ENCODE results near the gene FCHO2. TPM values are rescaled to one million over a fixed set of nuclear protein-coding genes. Genes with fewer than 3 reads are reported as not detected.

The FCHO2 gene
- total and polyA plus RNA-seq, 10 of the 15 experiments (the other 5 are each of a cell fraction or from before 2014, with no cell fraction given): 0.05 to 1.4 (median 0.18) TPM

GRCh38 chr5:72991394-72991793 lies 35.6 kb downstream of the FCHO2 start (continued):
- TF ChIP-seq ZNF217 (IDR thresholded peaks at IDR 0.05): peak; percentile 38; the same call in 1 of the 2 replicates
- peak; percentile 14; the same call in 1 of the 2 replicates for TF ChIP-seq TBL1XR1 (IDR thresholded peaks at IDR 0.05; ENCODE audit: low read depth, low read length)
- peak; percentile 71 for TF ChIP-seq RUNX3 (IDR thresholded peaks at IDR 0.05; ENCODE audit: low read length)
- TF ChIP-seq RAD51 (IDR thresholded peaks at IDR 0.05): peak; percentile 29; the same call in 1 of the 2 replicates
- TF ChIP-seq MTA2 (IDR thresholded peaks at IDR 0.05; ENCODE audit: low read depth): peak; percentile 97
- TF ChIP-seq SKIL (IDR thresholded peaks at IDR 0.05; ENCODE audit: low read depth, poor library complexity, severe bottlenecking): peak; percentile 47
- TF ChIP-seq ATF7 (IDR thresholded peaks at IDR 0.05; ENCODE audit: low read depth): peak; percentile 76
- no peak for TF ChIP-seq SIN3A (IDR thresholded peaks at IDR 0.05; ENCODE audit: low read depth, low read length)
- peak; percentile 72; the same call in 1 of the 2 replicates for TF ChIP-seq ZNF384 (IDR thresholded peaks at IDR 0.05; ENCODE audit: borderline replicate concordance, low read depth, low read length)
- peak in 1 of 2 experiments; percentile 58; a peak in 1 of 4 replicates for TF ChIP-seq EP300 (IDR thresholded peaks at IDR 0.05; ENCODE audit: borderline replicate concordance in 1 of 2, control insufficient read depth in 1 of 2, low read depth in 2 of 2, low read length in 2 of 2)
- no peak for TF ChIP-seq ETV6 (conservative IDR thresholded peaks at IDR 0.05 in 1 of 2, IDR thresholded peaks at IDR 0.05 in 1 of 2; ENCODE audit: borderline replicate concordance in 1 of 2, low read depth in 1 of 2)
- TF ChIP-seq RELB (IDR thresholded peaks at IDR 0.05; ENCODE audit: low read depth): peak; percentile 49; the same call in 1 of the 2 replicates
- TF ChIP-seq CREM (IDR thresholded peaks at IDR 0.05; ENCODE audit: low read depth): no peak

All from GM12878 (cell line).